ENCODE measurements around the gene FABP2.
"Not testable (repeated sequence)": the region's sequence is repeated elsewhere in the genome, so short reads cannot be mapped to it uniquely, and the experiment has no call there.

FABP2 gene

DNA sequence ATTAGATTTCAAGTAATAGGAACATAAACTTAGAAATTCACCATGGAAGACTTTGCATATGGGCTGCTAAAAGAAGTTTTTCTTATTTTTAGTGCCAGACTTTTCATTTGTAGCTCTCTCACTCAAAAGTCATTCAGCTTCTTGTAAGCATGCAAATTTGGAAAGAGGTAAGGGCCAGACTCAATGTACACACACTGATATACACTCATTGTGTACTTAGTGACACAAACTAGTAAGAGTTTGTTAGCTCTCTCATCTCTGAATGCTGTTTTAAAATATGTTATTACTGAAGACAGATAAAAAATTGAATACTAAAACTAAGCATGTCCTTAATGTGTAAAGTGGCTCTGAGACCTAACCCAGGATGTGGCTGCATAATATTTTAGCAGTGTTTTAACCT lies 18.0 kb upstream of the FABP2 start:
- intact Hi-C loops (cut with DNase I; ENCODE audit: low total_unique reads); H3K36me3 ChIP-seq; H3K27ac ChIP-seq; DNase-seq; H3K27me3 ChIP-seq; H3K9me3 ChIP-seq; H3K4me1 ChIP-seq; H3K4me3 ChIP-seq: not testable (repeated sequence)

- no peaks in the 10 kb centered on the region for H3K36me3 ChIP-seq
- no peak for DNase-seq
- TF ChIP-seq, protein P1, sequence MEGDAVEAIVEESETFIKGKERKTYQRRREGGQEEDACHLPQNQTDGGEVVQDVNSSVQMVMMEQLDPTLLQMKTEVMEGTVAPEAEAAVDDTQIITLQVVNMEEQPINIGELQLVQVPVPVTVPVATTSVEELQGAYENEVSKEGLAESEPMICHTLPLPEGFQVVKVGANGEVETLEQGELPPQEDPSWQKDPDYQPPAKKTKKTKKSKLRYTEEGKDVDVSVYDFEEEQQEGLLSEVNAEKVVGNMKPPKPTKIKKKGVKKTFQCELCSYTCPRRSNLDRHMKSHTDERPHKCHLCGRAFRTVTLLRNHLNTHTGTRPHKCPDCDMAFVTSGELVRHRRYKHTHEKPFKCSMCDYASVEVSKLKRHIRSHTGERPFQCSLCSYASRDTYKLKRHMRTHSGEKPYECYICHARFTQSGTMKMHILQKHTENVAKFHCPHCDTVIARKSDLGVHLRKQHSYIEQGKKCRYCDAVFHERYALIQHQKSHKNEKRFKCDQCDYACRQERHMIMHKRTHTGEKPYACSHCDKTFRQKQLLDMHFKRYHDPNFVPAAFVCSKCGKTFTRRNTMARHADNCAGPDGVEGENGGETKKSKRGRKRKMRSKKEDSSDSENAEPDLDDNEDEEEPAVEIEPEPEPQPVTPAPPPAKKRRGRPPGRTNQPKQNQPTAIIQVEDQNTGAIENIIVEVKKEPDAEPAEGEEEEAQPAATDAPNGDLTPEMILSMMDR (IDR thresholded peaks at IDR 0.05) = no peak
Observed at GRCh38 chr4:119337010-119337409, 15.1 kb upstream of the FABP2 start.

GRCh38 chr4:119336332-119336979 lies 14.5 kb upstream of the FABP2 start:
- H3K27ac ChIP-seq; intact Hi-C loops (cut with DNase I; ENCODE audit: low total_unique reads); H3K36me3 ChIP-seq; H3K4me1 ChIP-seq; DNase-seq; H3K9me3 ChIP-seq; H3K4me3 ChIP-seq; H3K27me3 ChIP-seq: not testable (repeated sequence)

More at GRCh38 chr4:119337010-119337409, 15.1 kb upstream of the FABP2 start:
- Histone ChIP-seq H3K27ac (no peak overlapping the region), H3K27me3 (no peaks in the 10 kb centered on the region), H3K4me3 (no peak overlapping the region), H3K9me3 (no peaks in the 10 kb centered on the region), H3K4me1 (no peaks in the 10 kb centered on the region)
- intact Hi-C loops (cut with DNase I; ENCODE audit: low total_unique reads) = no loop called here

DNA sequence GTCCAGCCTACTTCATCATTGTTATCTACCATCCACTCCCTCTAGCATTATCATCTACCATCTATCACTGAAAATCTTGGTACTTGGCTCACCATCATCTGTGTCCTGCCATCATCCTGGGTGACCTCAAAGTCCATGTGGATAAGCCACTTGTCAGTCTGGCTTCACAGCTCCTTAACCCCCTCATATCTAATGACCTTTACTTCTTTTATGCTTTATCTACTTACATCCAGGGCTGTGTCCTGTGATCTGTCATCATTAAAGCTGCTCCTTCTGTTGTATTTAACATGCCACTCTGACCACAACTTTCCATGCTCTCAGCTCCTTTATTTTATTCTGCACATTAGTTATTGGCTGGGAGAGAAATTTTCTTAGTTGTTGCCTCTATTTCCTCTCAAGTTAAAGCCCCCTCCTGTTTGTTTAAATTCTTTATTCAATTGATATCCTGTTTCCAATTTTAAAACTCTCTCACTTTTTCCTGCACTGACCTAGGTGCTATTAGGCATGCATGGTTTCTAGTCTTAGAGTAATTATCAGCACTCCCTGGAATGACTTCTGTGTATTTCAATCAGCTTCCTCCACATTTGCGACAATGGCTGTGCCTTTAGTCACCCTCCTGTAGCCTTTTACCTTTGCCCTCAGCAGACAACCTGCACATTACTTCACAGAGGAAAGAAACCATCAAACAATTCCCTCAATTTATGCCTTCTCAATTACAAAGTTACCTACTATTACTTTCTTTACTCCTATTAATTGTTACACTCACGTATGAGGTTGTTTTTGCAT lies 8.1 kb upstream of the FABP2 start:
- Histone ChIP-seq H3K4me1 (no peaks in the 10 kb centered on the region), H3K27me3 (no peaks in the 10 kb centered on the region), H3K9me3 (no peaks in the 10 kb centered on the region), H3K36me3 (no peaks in the 10 kb centered on the region), H3K4me3 (no peak overlapping the region), H3K27ac (no peak overlapping the region)
- TF ChIP-seq, protein P1 (IDR thresholded peaks at IDR 0.05) = no peak
- no peak for DNase-seq
- intact Hi-C loops (cut with DNase I; ENCODE audit: low total_unique reads) = no loop called here

GRCh38 chr4:119328695-119329094 lies 6.8 kb upstream of the FABP2 start:
- Histone ChIP-seq H3K4me3 (no peak overlapping the region), H3K27ac (no peak overlapping the region), H3K27me3 (no peaks in the 10 kb centered on the region), H3K9me3 (no peaks in the 10 kb centered on the region), H3K4me1 (no peaks in the 10 kb centered on the region), H3K36me3 (no peaks in the 10 kb centered on the region)
- DNase-seq = no peak
- intact Hi-C loops (cut with DNase I; ENCODE audit: low total_unique reads) = no loop called here
- TF ChIP-seq, protein P1 (IDR thresholded peaks at IDR 0.05) = no peak

DNA sequence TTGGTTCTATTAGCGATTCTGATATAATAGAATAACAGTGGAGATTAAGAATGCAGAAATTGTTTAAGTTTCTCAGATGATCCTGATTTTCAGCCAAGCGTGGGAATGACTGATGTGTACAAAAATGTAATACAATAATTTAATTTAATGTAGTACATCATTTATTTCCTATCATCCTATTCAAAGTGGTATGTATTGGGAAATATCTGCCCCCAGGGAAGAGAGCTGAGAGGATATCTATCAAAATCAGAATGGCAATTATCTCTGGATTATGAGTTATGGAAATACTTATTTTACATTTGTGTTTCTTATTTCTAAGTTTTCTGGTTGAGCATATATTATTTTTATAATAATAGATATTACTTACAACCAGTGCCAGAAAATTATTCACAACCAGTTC lies 3.9 kb downstream of the FABP2 start:
- Histone ChIP-seq H3K36me3 (no peaks in the 10 kb centered on the region), H3K4me3 (no peak overlapping the region), H3K27me3 (no peaks in the 10 kb centered on the region), H3K4me1 (peaks cover 0 to 19% (median 0%) of the 10 kb centered on the region in 4 donors), H3K9me3 (no peaks in the 10 kb centered on the region), H3K27ac (no peak overlapping the region)
- intact Hi-C loops (cut with DNase I; ENCODE audit: low total_unique reads) = loop anchor here (10.0 kb wide), 1 partner anchor 237 kb away; no protein-coding TSS in a partner anchor
- no peak for DNase-seq
- TF ChIP-seq, protein P1 (IDR thresholded peaks at IDR 0.05) = no peak

All from tibial artery (tissue), 4 donors.